ENCODE results near the gene ASPRV1. TPM values are rescaled to one million over a fixed set of nuclear protein-coding genes. Genes with fewer than 3 reads are reported as not detected.

Gene ASPRV1
- polyA plus RNA-seq, 1 of the 3 experiments (the other 2 are of a cell fraction), result 0.20 TPM

GRCh38 chr2:69960821-69961220 lies 610 bp downstream of the ASPRV1 start:
- no peaks in the 10 kb centered on the region for H3K79me2 ChIP-seq (ENCODE audit: insufficient read depth)
- H4K20me1 ChIP-seq (ENCODE audit: insufficient read depth), result no peaks in the 10 kb centered on the region
- no peak overlapping the region for H2AFZ ChIP-seq (ENCODE audit: low read depth)
- 0 out of 2 replicates have a peak, but pooled peaks cover 12% of the 10 kb centered on the region for H3K27me3 ChIP-seq (ENCODE audit: insufficient read depth)
- DNase-seq, result no peak
- POLR2A ChIA-PET, result no interaction called here
- H3K9me3 ChIP-seq, result no peaks in the 10 kb centered on the region
- no peak overlapping the region for H3K4me3 ChIP-seq (ENCODE audit: low read depth in 2 of 2, low read length in 1 of 2)
- H3F3A ChIP-seq (replicated peaks; ENCODE audit: insufficient read depth), result no peaks in the 10 kb centered on the region
- H3K9me2 ChIP-seq, result no peaks in the 10 kb centered on the region
- TF ChIP-seq MXI1 (IDR thresholded peaks at IDR 0.05; ENCODE audit: low read depth, low read length), result no peak
- no peak for TF ChIP-seq CTCF (IDR thresholded peaks at IDR 0.05)
- no peak for TF ChIP-seq CHD2 (IDR thresholded peaks at IDR 0.05; ENCODE audit: low read length, partially characterized antibody)
- TF ChIP-seq MAX (IDR thresholded peaks at IDR 0.05; ENCODE audit: low read depth), result no peak
- TF ChIP-seq RCOR1 (IDR thresholded peaks at IDR 0.05; ENCODE audit: low read length), result no peak
- TF ChIP-seq FOXM1 (IDR thresholded peaks at IDR 0.05; ENCODE audit: low read depth), result no peak
- TF ChIP-seq TAF1 (IDR thresholded peaks at IDR 0.05; ENCODE audit: borderline replicate concordance, low read depth, low read length), result no peak
- TF ChIP-seq ELF1 (IDR thresholded peaks at IDR 0.05), result no peak
- no peak for TF ChIP-seq RXRA (IDR thresholded peaks at IDR 0.05; ENCODE audit: borderline replicate concordance, low read depth)
- TF ChIP-seq NRF1 (IDR thresholded peaks at IDR 0.05; ENCODE audit: low read depth, low read length), result no peak
- no peak for TF ChIP-seq ZBTB33 (IDR thresholded peaks at IDR 0.05; ENCODE audit: borderline replicate concordance, low read depth)
- no peak for TF ChIP-seq EP300 (IDR thresholded peaks at IDR 0.05; ENCODE audit: borderline replicate concordance in 1 of 2, low read depth in 1 of 2, low read length in 1 of 2)
- TF ChIP-seq EZH2phosphoT487 (IDR thresholded peaks at IDR 0.05; ENCODE audit: borderline replicate concordance, low read depth), result no peak
- TF ChIP-seq TEAD4 (IDR thresholded peaks at IDR 0.05; ENCODE audit: borderline replicate concordance, insufficient read depth), result no peak
- H3K27ac ChIP-seq (ENCODE audit: low read depth in 2 of 2, low read length in 1 of 2), result no peak overlapping the region
- CTCF ChIA-PET, result interaction anchor here (1.8 kb wide), 1 partner anchor 110 kb away, joined by 5 read pairs; no protein-coding TSS in a partner anchor
- no peak overlapping the region for H3K4me2 ChIP-seq
- H3K4me1 ChIP-seq (ENCODE audit: control insufficient read depth in 1 of 2, insufficient read depth in 2 of 2, low read depth in 1 of 2, low read length in 1 of 2), result no peaks in the 10 kb centered on the region
- no peak overlapping the region for H3K9ac ChIP-seq
- 74% methylated on average over 6 of the region's 6 CpGs for WGBS (ENCODE audit: low lambda C conversion rate)
- no peaks in the 10 kb centered on the region for H3K36me3 ChIP-seq (replicated peaks in 1 of 2; ENCODE audit: control insufficient read depth in 1 of 2, insufficient read depth in 2 of 2, low read length in 1 of 2)

- WGBS (ENCODE audit: low lambda C conversion rate), result 59% methylated on average over 3 of the region's 5 CpGs
- ChIA-PET POLR2A (no interaction called here), CTCF (interaction anchor here (1.6 to 1.8 kb wide), 2 partner anchors 28 to 112 kb away, joined by 3 to 5 read pairs; no protein-coding TSS in a partner anchor)
- TF ChIP-seq FOXM1 (IDR thresholded peaks at IDR 0.05; ENCODE audit: low read depth) (no peak), MXI1 (IDR thresholded peaks at IDR 0.05; ENCODE audit: low read depth, low read length) (no peak), USF2 (IDR thresholded peaks at IDR 0.05; ENCODE audit: borderline replicate concordance, low read depth, low read length) (no peak), CHD2 (IDR thresholded peaks at IDR 0.05; ENCODE audit: low read length, partially characterized antibody) (no peak), RAD21 (IDR thresholded peaks at IDR 0.05; ENCODE audit: low read length) (no peak), REST (IDR thresholded peaks at IDR 0.05; ENCODE audit: low read depth, low read length) (no peak)
Measured at GRCh38 chr2:69959425-69959824, 2.0 kb downstream of the ASPRV1 start.

More at GRCh38 chr2:69959425-69959824, 2.0 kb downstream of the ASPRV1 start:
- no peak overlapping the region for H3K27ac ChIP-seq (ENCODE audit: low read depth in 2 of 2, low read length in 1 of 2)
- H3K9me3 ChIP-seq, result no peaks in the 10 kb centered on the region
- H3K4me3 ChIP-seq (ENCODE audit: low read depth in 2 of 2, low read length in 1 of 2), result no peak overlapping the region
- H3K4me1 ChIP-seq (ENCODE audit: control insufficient read depth in 1 of 2, insufficient read depth in 2 of 2, low read depth in 1 of 2, low read length in 1 of 2), result no peaks in the 10 kb centered on the region
- H3K9me2 ChIP-seq, result no peaks in the 10 kb centered on the region
- no peaks in the 10 kb centered on the region for H3F3A ChIP-seq (replicated peaks; ENCODE audit: insufficient read depth)
- no peak overlapping the region for H3K4me2 ChIP-seq
- no peak overlapping the region for H3K9ac ChIP-seq
- no peak for DNase-seq
- H2AFZ ChIP-seq (ENCODE audit: low read depth), result no peak overlapping the region
- H3K27me3 ChIP-seq (ENCODE audit: insufficient read depth), result peaks cover 12% of the 10 kb centered on the region; the same call in 1 of the 2 replicates
- no peaks in the 10 kb centered on the region for H3K79me2 ChIP-seq (ENCODE audit: insufficient read depth)
- no peaks in the 10 kb centered on the region for H3K36me3 ChIP-seq (replicated peaks in 1 of 2; ENCODE audit: control insufficient read depth in 1 of 2, insufficient read depth in 2 of 2, low read length in 1 of 2)
- H4K20me1 ChIP-seq (ENCODE audit: insufficient read depth), result no peaks in the 10 kb centered on the region
